Spleen (tissue), 7 donors: ENCODE results near the gene C11orf65.

Experiments used
- POLR2AphosphoS5 ChIP-seq, 3 donors: sonication (generic); formaldehyde crosslinking; IDR thresholded peaks; one replicate each; pipeline ENCODE4 v1.5.1; 2017; ENCODE audit warnings: antibody characterized with exemption in 3 of 3
- TF ChIP-seq, protein P1 (sequence below), 11 experiments: fragments of 200-600 bp in 7 of 11; fragments of 450-650 bp in 4 of 11; sonication (generic) in 4 of 11; IDR thresholded peaks in 8 of 11; conservative IDR thresholded peaks in 3 of 11; 1 replicate in 7 of 11; 2 replicates in 4 of 11; pipeline versions ENCODE4 v1.4.0 to v1.8.0; 2016 to 2021; ENCODE audit warnings: antibody characterized with exemption in 11 of 11, inconsistent platforms in 4 of 11, mild to moderate bottlenecking in 1 of 11
- donor health status: DM: no; HTN: no; CAD: no; lungs with moderate emphysema.
- donor health status: DM: no; HTN: no; CAD: no.
- donor health status: DM: no; HTN: no; CAD: no.

GRCh38 chr11:108508653-108509593, 41.6 kb upstream of the C11orf65 start:
- TF ChIP-seq, protein P1, sequence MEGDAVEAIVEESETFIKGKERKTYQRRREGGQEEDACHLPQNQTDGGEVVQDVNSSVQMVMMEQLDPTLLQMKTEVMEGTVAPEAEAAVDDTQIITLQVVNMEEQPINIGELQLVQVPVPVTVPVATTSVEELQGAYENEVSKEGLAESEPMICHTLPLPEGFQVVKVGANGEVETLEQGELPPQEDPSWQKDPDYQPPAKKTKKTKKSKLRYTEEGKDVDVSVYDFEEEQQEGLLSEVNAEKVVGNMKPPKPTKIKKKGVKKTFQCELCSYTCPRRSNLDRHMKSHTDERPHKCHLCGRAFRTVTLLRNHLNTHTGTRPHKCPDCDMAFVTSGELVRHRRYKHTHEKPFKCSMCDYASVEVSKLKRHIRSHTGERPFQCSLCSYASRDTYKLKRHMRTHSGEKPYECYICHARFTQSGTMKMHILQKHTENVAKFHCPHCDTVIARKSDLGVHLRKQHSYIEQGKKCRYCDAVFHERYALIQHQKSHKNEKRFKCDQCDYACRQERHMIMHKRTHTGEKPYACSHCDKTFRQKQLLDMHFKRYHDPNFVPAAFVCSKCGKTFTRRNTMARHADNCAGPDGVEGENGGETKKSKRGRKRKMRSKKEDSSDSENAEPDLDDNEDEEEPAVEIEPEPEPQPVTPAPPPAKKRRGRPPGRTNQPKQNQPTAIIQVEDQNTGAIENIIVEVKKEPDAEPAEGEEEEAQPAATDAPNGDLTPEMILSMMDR (IDR thresholded peaks at IDR 0.05 in 8 of 11, conservative IDR thresholded peaks at IDR 0.05 in 3 of 11), result no peak
- no peak for TF ChIP-seq POLR2AphosphoS5 (IDR thresholded peaks at IDR 0.05)
